NCI-H510A treated with DMSO at 0.1 percent for 48 hours (cell line): ENCODE measurements around the gene WASHC4.
A peak's percentile ranks its signal among the peaks of the same experiment; 100 is the strongest.
"Not testable (repeated sequence)": the region's sequence is repeated elsewhere in the genome, so short reads cannot be mapped to it uniquely, and the experiment has no call there.

Source experiments
- DNase-seq: peaks from one replicate; lab custom pipeline; 2025; lab: John Stamatoyannopoulos, UW

The WASHC4 gene

GRCh38 chr12:105092336-105092735 lies 15.2 kb upstream of the WASHC4 start:
- peak; percentile 16 for DNase-seq

GRCh38 chr12:105095338-105095737 lies 12.2 kb upstream of the WASHC4 start:
- DNase-seq, result not testable (repeated sequence)

- DNase-seq, result no peak
Observed at GRCh38 chr12:105099356-105099755, 8.2 kb upstream of the WASHC4 start.

- no peak for DNase-seq
Observed at GRCh38 chr12:105100207-105100985, 7.1 kb upstream of the WASHC4 start.

- no peak for DNase-seq
Observed at GRCh38 chr12:105100998-105101397, 6.5 kb upstream of the WASHC4 start.

GRCh38 chr12:105102673-105103072 lies 4.9 kb upstream of the WASHC4 start:
- DNase-seq, result no peak

- DNase-seq, result no peak
Observed at GRCh38 chr12:105104762-105105161, 2.8 kb upstream of the WASHC4 start.

- DNase-seq, result peak; percentile 26
Observed at GRCh38 chr12:105106621-105107020, 910 bp upstream of the WASHC4 start.

GRCh38 chr12:105107171-105107493 lies 399 bp upstream of the WASHC4 start:
- no peak for DNase-seq

GRCh38 chr12:105109465-105110212 lies 2.1 kb downstream of the WASHC4 start:
- DNase-seq, result no peak

GRCh38 chr12:105110851-105111250 lies 3.3 kb downstream of the WASHC4 start:
- DNase-seq, result no peak

GRCh38 chr12:105113094-105113493 lies 5.6 kb downstream of the WASHC4 start:
- no peak for DNase-seq

- no peak for DNase-seq
Observed at GRCh38 chr12:105116969-105117368, 9.4 kb downstream of the WASHC4 start.

- DNase-seq, result no peak
Observed at GRCh38 chr12:105120551-105120950, 13.0 kb downstream of the WASHC4 start.

- no peak for DNase-seq
Observed at GRCh38 chr12:105138248-105138647, 30.7 kb downstream of the WASHC4 start.

- DNase-seq, result no peak
Observed at GRCh38 chr12:105141320-105141922, 33.9 kb downstream of the WASHC4 start.

GRCh38 chr12:105142259-105142658 lies 34.7 kb downstream of the WASHC4 start:
- no peak for DNase-seq

GRCh38 chr12:105156260-105156659 lies 48.7 kb downstream of the WASHC4 start:
- DNase-seq, result no peak

- no peak for DNase-seq
Observed at GRCh38 chr12:105157606-105158005, 50.1 kb downstream of the WASHC4 start.

GRCh38 chr12:105158876-105159275 lies 51.3 kb downstream of the WASHC4 start:
- DNase-seq, result no peak

GRCh38 chr12:105162174-105162573 lies 54.6 kb downstream of the WASHC4 start:
- DNase-seq, result no peak

- no peak for DNase-seq
Observed at GRCh38 chr12:105164068-105164467, 56.5 kb downstream of the WASHC4 start.

GRCh38 chr12:105166736-105167135 lies 59.2 kb downstream of the WASHC4 start:
- no peak for DNase-seq
